CD4-positive, alpha-beta T cell treated with Interleukin-6 at 100 ng/mL for 8 hours (primary cell): ENCODE measurements around the gene ZDHHC6.
"Not testable (repeated sequence)": the region's sequence is repeated elsewhere in the genome, so short reads cannot be mapped to it uniquely, and the experiment has no call there.

Experiments
- DNase-seq: peaks from one replicate; pipeline ENCODE4 v3.0.0-alpha.2; 2020; ENCODE audit warnings: mixed read lengths, low spot score

ZDHHC6 gene

GRCh38 chr10:112442063-112442462 is 4.7 kb downstream of the ZDHHC6 start:
- DNase-seq = no peak

GRCh38 chr10:112441520-112441919 is 5.2 kb downstream of the ZDHHC6 start:
- DNase-seq = no peak

GRCh38 chr10:112438356-112438755 is 8.4 kb downstream of the ZDHHC6 start:
- no peak for DNase-seq

- no peak for DNase-seq
These were observed 11.6 kb downstream of the ZDHHC6 start for GRCh38 chr10:112434988-112435619.

- DNase-seq = no peak
These were observed 13.6 kb downstream of the ZDHHC6 start for GRCh38 chr10:112433136-112433535.

GRCh38 chr10:112429654-112430230 is 17.0 kb downstream of the ZDHHC6 start:
- DNase-seq = no peak

GRCh38 chr10:112429147-112429546 is 17.6 kb downstream of the ZDHHC6 start:
- no peak for DNase-seq

GRCh38 chr10:112426111-112426510 is 20.6 kb downstream of the ZDHHC6 start:
- DNase-seq = no peak

GRCh38 chr10:112424651-112425050 is 22.1 kb downstream of the ZDHHC6 start:
- no peak for DNase-seq

GRCh38 chr10:112421731-112422130 is 25.0 kb downstream of the ZDHHC6 start:
- no peak for DNase-seq

GRCh38 chr10:112412696-112413095 is 34.0 kb downstream of the ZDHHC6 start:
- DNase-seq = no peak

- no peak for DNase-seq
These were observed 37.0 kb downstream of the ZDHHC6 start for GRCh38 chr10:112409755-112410154.

GRCh38 chr10:112409299-112409698 is 37.4 kb downstream of the ZDHHC6 start:
- DNase-seq = no peak

- DNase-seq = no peak
These were observed 39.0 kb downstream of the ZDHHC6 start for GRCh38 chr10:112407696-112408095.

- not testable (repeated sequence) for DNase-seq
These were observed 39.9 kb downstream of the ZDHHC6 start for GRCh38 chr10:112406806-112407205.

GRCh38 chr10:112404617-112405016 is 42.1 kb downstream of the ZDHHC6 start:
- no peak for DNase-seq

- no peak for DNase-seq
These were observed 43.8 kb downstream of the ZDHHC6 start for GRCh38 chr10:112402917-112403316.

- no peak for DNase-seq
These were observed 49.1 kb downstream of the ZDHHC6 start for GRCh38 chr10:112397592-112397991.

GRCh38 chr10:112395809-112396530 is 50.7 kb downstream of the ZDHHC6 start:
- no peak for DNase-seq

GRCh38 chr10:112394475-112394875 is 52.2 kb downstream of the ZDHHC6 start:
- DNase-seq = no peak

- DNase-seq = no peak
These were observed 52.9 kb downstream of the ZDHHC6 start for GRCh38 chr10:112393827-112394226.

- no peak for DNase-seq
These were observed 53.4 kb downstream of the ZDHHC6 start for GRCh38 chr10:112393341-112393740.

GRCh38 chr10:112390125-112390703 is 56.5 kb downstream of the ZDHHC6 start:
- no peak for DNase-seq
